ENCODE results near the gene TMEM108. TPM values are rescaled to one million over a fixed set of nuclear protein-coding genes. Genes with fewer than 3 reads are reported as not detected.

Gene TMEM108
- total and polyA plus RNA-seq, 2 donors = 2.3 to 23.8 TPM

GRCh38 chr3:133278260-133279043, 240.3 kb downstream of the TMEM108 start:
- 92% methylated on average over 7 of the region's 7 CpGs for WGBS
- H3K4me1 ChIP-seq (ENCODE audit: insufficient read depth) = no peaks in the 10 kb centered on the region
- no peak for DNase-seq (ENCODE audit: extremely low spot score)
- no peak overlapping the region for H3K4me3 ChIP-seq (ENCODE audit: low read depth, low read length)
- no peaks in the 10 kb centered on the region for H3K36me3 ChIP-seq (ENCODE audit: insufficient read depth)
- H3K27ac ChIP-seq (ENCODE audit: low read depth) = no peak overlapping the region

GRCh38 chr3:133280586-133280985, 242.4 kb downstream of the TMEM108 start:
- 67% methylated on average over 1 of the region's 1 CpG for WGBS
- no peak overlapping the region for H3K4me3 ChIP-seq (ENCODE audit: low read depth, low read length)
- no peaks in the 10 kb centered on the region for H3K4me1 ChIP-seq (ENCODE audit: insufficient read depth)
- H3K36me3 ChIP-seq (ENCODE audit: insufficient read depth) = no peaks in the 10 kb centered on the region
- no peak for DNase-seq (ENCODE audit: extremely low spot score)
- no peak overlapping the region for H3K27ac ChIP-seq (ENCODE audit: low read depth)

GRCh38 chr3:133282236-133282635, 244.0 kb downstream of the TMEM108 start:
- WGBS = 65% methylated on average over 4 of the region's 4 CpGs

GRCh38 chr3:133283958-133284807, 246.0 kb downstream of the TMEM108 start:
- WGBS = 71% methylated on average over 4 of the region's 4 CpGs
- Histone ChIP-seq H3K4me3 (ENCODE audit: low read depth, low read length) (no peak overlapping the region), H3K4me1 (ENCODE audit: insufficient read depth) (no peaks in the 10 kb centered on the region), H3K27ac (ENCODE audit: low read depth) (no peak overlapping the region), H3K36me3 (ENCODE audit: insufficient read depth) (no peaks in the 10 kb centered on the region)
- DNase-seq (ENCODE audit: extremely low spot score) = no peak

More at GRCh38 chr3:133282236-133282635, 244.0 kb downstream of the TMEM108 start:
- DNase-seq (ENCODE audit: extremely low spot score) = no peak
- Histone ChIP-seq H3K4me3 (ENCODE audit: low read depth, low read length) (no peak overlapping the region), H3K4me1 (ENCODE audit: insufficient read depth) (no peaks in the 10 kb centered on the region), H3K36me3 (ENCODE audit: insufficient read depth) (no peaks in the 10 kb centered on the region), H3K27ac (ENCODE audit: low read depth) (no peak overlapping the region)

- Histone ChIP-seq H3K4me3 (ENCODE audit: low read depth, low read length) (no peak overlapping the region), H3K4me1 (ENCODE audit: insufficient read depth) (no peaks in the 10 kb centered on the region), H3K27ac (ENCODE audit: low read depth) (no peak overlapping the region), H3K36me3 (ENCODE audit: insufficient read depth) (no peaks in the 10 kb centered on the region)
- no peak for DNase-seq (ENCODE audit: extremely low spot score)
- 89% methylated on average over 3 of the region's 3 CpGs for WGBS
Measured at GRCh38 chr3:133289322-133289721, 251.1 kb downstream of the TMEM108 start.

- no peak overlapping the region for H3K4me3 ChIP-seq (ENCODE audit: low read depth, low read length)
- no peak overlapping the region for H3K27ac ChIP-seq (ENCODE audit: low read depth)
- no peaks in the 10 kb centered on the region for H3K36me3 ChIP-seq (ENCODE audit: insufficient read depth)
- DNase-seq (ENCODE audit: extremely low spot score) = no peak
- no peaks in the 10 kb centered on the region for H3K4me1 ChIP-seq (ENCODE audit: insufficient read depth)
- 31% methylated on average over 3 of the region's 3 CpGs for WGBS
Measured at GRCh38 chr3:133292296-133292695, 254.1 kb downstream of the TMEM108 start.

- no peaks in the 10 kb centered on the region for H3K36me3 ChIP-seq (ENCODE audit: insufficient read depth)
- no peak overlapping the region for H3K4me3 ChIP-seq (ENCODE audit: low read depth, low read length)
- WGBS = 47% methylated on average over 4 of the region's 4 CpGs
- no peak for DNase-seq (ENCODE audit: extremely low spot score)
- H3K4me1 ChIP-seq (ENCODE audit: insufficient read depth) = no peaks in the 10 kb centered on the region
- H3K27ac ChIP-seq (ENCODE audit: low read depth) = no peak overlapping the region
Measured at GRCh38 chr3:133293397-133294110, 255.4 kb downstream of the TMEM108 start.

- H3K36me3 ChIP-seq (ENCODE audit: insufficient read depth) = no peaks in the 10 kb centered on the region
- no peak overlapping the region for H3K27ac ChIP-seq (ENCODE audit: low read depth)
- H3K4me1 ChIP-seq (ENCODE audit: insufficient read depth) = no peaks in the 10 kb centered on the region
- no peak for DNase-seq (ENCODE audit: extremely low spot score)
- H3K4me3 ChIP-seq (ENCODE audit: low read depth, low read length) = no peak overlapping the region
- WGBS = 68% methylated on average over 1 of the region's 1 CpG
Measured at GRCh38 chr3:133294253-133294652, 256.1 kb downstream of the TMEM108 start.

GRCh38 chr3:133295199-133295901, 257.2 kb downstream of the TMEM108 start:
- Histone ChIP-seq H3K4me3 (ENCODE audit: low read depth, low read length) (no peak overlapping the region), H3K27ac (ENCODE audit: low read depth) (no peak overlapping the region), H3K36me3 (ENCODE audit: insufficient read depth) (no peaks in the 10 kb centered on the region), H3K4me1 (ENCODE audit: insufficient read depth) (no peaks in the 10 kb centered on the region)
- 81% methylated on average over 4 of the region's 4 CpGs for WGBS
- no peak for DNase-seq (ENCODE audit: extremely low spot score)

GRCh38 chr3:133295944-133296917, 258.0 kb downstream of the TMEM108 start:
- H3K4me1 ChIP-seq (ENCODE audit: insufficient read depth) = no peaks in the 10 kb centered on the region
- WGBS = 62% methylated on average over 6 of the region's 6 CpGs
- DNase-seq (ENCODE audit: extremely low spot score) = no peak
- no peak overlapping the region for H3K27ac ChIP-seq (ENCODE audit: low read depth)
- H3K36me3 ChIP-seq (ENCODE audit: insufficient read depth) = no peaks in the 10 kb centered on the region
- H3K4me3 ChIP-seq (ENCODE audit: low read depth, low read length) = no peak overlapping the region

- H3K27ac ChIP-seq (ENCODE audit: low read depth) = no peak overlapping the region
- WGBS = 96% methylated on average over 5 of the region's 5 CpGs
- H3K36me3 ChIP-seq (ENCODE audit: insufficient read depth) = no peaks in the 10 kb centered on the region
Measured at GRCh38 chr3:133296981-133297380, 258.8 kb downstream of the TMEM108 start.

GRCh38 chr3:133300102-133300501, 261.9 kb downstream of the TMEM108 start:
- H3K27ac ChIP-seq (ENCODE audit: low read depth) = no peak overlapping the region
- 60% methylated on average over 4 of the region's 4 CpGs for WGBS
- H3K4me3 ChIP-seq (ENCODE audit: low read depth, low read length) = no peak overlapping the region
- DNase-seq (ENCODE audit: extremely low spot score) = no peak
- no peaks in the 10 kb centered on the region for H3K4me1 ChIP-seq (ENCODE audit: insufficient read depth)
- H3K36me3 ChIP-seq (ENCODE audit: insufficient read depth) = no peaks in the 10 kb centered on the region

More at GRCh38 chr3:133296981-133297380, 258.8 kb downstream of the TMEM108 start:
- DNase-seq (ENCODE audit: extremely low spot score) = no peak
- Histone ChIP-seq H3K4me3 (ENCODE audit: low read depth, low read length) (no peak overlapping the region), H3K4me1 (ENCODE audit: insufficient read depth) (no peaks in the 10 kb centered on the region)

Measured in urinary bladder (tissue), 4 donors.